MCF 10A (cell line): Measurements from ENCODE around the gene XAF1. TPM values are rescaled to one million over a fixed set of nuclear protein-coding genes. Genes with fewer than 3 reads are reported as not detected.

Source experiments
- BruUV-seq: library from RNA; stranded (reverse); fragments of 400-500 nt; replicated peaks from 2 replicates; lab custom pipeline; 2021; lab: Mats Ljungman, UMichigan
- CTCF ChIA-PET: fragments of 300-600 bp; sonication (Branson Sonifier 250); formaldehyde crosslinking; extraction: SDS; loops from one replicate; lab custom pipeline; 2021; ENCODE audit warnings: antibody characterized with exemption, inconsistent platforms; lab: Yijun Ruan, JAX
- POLR2A ChIA-PET: fragments of 300-600, 350-650 bp; sonication (Branson Sonifier 250); formaldehyde crosslinking; extraction: SDS; loops from one replicate; lab custom pipeline; 2020; ENCODE audit warnings: antibody characterized with exemption, inconsistent platforms; lab: Yijun Ruan, JAX
- DNase-seq: peaks from one replicate; pipeline ENCODE4 v3.0.0-alpha.2; 2018; ENCODE audit not compliant: unreplicated experiment
- H3K27ac Mint-ChIP-seq: one replicate; pipeline ENCODE4 v1.8.0; 2022; ENCODE audit warnings: mild to moderate bottlenecking, low read depth, mixed read lengths; ENCODE audit not compliant: unreplicated experiment
- H3K27me3 Mint-ChIP-seq: one replicate; pipeline ENCODE4 v1.8.0; 2022; ENCODE audit warnings: mixed read lengths; ENCODE audit not compliant: insufficient read depth, unreplicated experiment
- H3K36me3 Mint-ChIP-seq: one replicate; pipeline ENCODE4 v1.8.0; 2022; ENCODE audit warnings: mild to moderate bottlenecking, moderate library complexity, mixed read lengths; ENCODE audit not compliant: insufficient read depth, unreplicated experiment
- H3K4me1 Mint-ChIP-seq: one replicate; pipeline ENCODE4 v1.8.0; 2022; ENCODE audit warnings: mixed read lengths; ENCODE audit not compliant: insufficient read depth, unreplicated experiment
- H3K4me3 Mint-ChIP-seq: one replicate; pipeline ENCODE4 v1.8.0; 2022; ENCODE audit warnings: mild to moderate bottlenecking, moderate library complexity, mixed read lengths; ENCODE audit not compliant: unreplicated experiment
- H3K9me3 Mint-ChIP-seq: one replicate; pipeline ENCODE4 v1.8.0; 2022; ENCODE audit warnings: mixed read lengths; ENCODE audit not compliant: unreplicated experiment
- CTCF ChIP-seq: fragments of 200-600 bp; IDR thresholded peaks from one replicate; pipeline ENCODE4 v1.8.0; 2022; ENCODE audit warnings: antibody characterized with exemption, mild to moderate bottlenecking; ENCODE audit not compliant: unreplicated experiment
- intact Hi-C: fragments of 100-400 bp; cut with micrococcal nuclease; formaldehyde crosslinking; loops from 2 replicates; pipeline ENCODE4 v1.14.1; 2022
- total RNA-seq: library from RNA; stranded (reverse); gene quantifications from 2 replicates; pipeline ENCODE4 v1.2.3, GENCODE V29; 2022

Gene XAF1
- total RNA-seq, 1 experiment from 2014 or later, result not detected

GRCh38 chr17:6748617-6749016 lies 7.2 kb upstream of the XAF1 start:
- ChIA-PET POLR2A (no interaction called here), CTCF (no interaction called here)
- no TSS peak for BruUV-seq
- DNase-seq, result no peak
- Mint-ChIP-seq H3K27me3 (no peaks in the 10 kb centered on the region), H3K4me1 (peaks cover 15% of the 10 kb centered on the region), H3K27ac (no peak overlapping the region), H3K4me3 (no peak overlapping the region), H3K36me3 (no peaks in the 10 kb centered on the region), H3K9me3 (no peaks in the 10 kb centered on the region)
- intact Hi-C loops, result no loop called here
- no peak for TF ChIP-seq CTCF

GRCh38 chr17:6749519-6749918 lies 6.3 kb upstream of the XAF1 start:
- CTCF ChIA-PET, result interaction anchor here (0.5 kb wide), 1 partner anchor 1099 kb away, joined by 3 read pairs; no protein-coding TSS in a partner anchor

GRCh38 chr17:6752068-6752909 lies 3.6 kb upstream of the XAF1 start:
- Mint-ChIP-seq H3K27me3 (no peaks in the 10 kb centered on the region), H3K9me3 (no peaks in the 10 kb centered on the region), H3K27ac (peak overlapping the region; percentile 89), H3K4me3 (no peak overlapping the region), H3K36me3 (no peaks in the 10 kb centered on the region), H3K4me1 (peaks cover 15% of the 10 kb centered on the region)
- BruUV-seq, result TSS peak; percentile 98
- DNase-seq, result peak; percentile 98
- ChIA-PET POLR2A (interaction anchor here (1.2 kb wide), 1 partner anchor 34 kb away, joined by 3 read pairs; no protein-coding TSS in a partner anchor), CTCF (interaction anchor here (0.6 to 1.7 kb wide), 2 partner anchors 18 to 317 kb away, joined by 3 to 5 read pairs; partner anchors contain the start of gene AIPL1)
- no peak for TF ChIP-seq CTCF
- intact Hi-C loops, result no loop called here

More at GRCh38 chr17:6749519-6749918, 6.3 kb upstream of the XAF1 start:
- DNase-seq, result peak; percentile 43
- Mint-ChIP-seq H3K4me3 (no peak overlapping the region), H3K27ac (no peak overlapping the region), H3K4me1 (peaks cover 15% of the 10 kb centered on the region), H3K36me3 (no peaks in the 10 kb centered on the region), H3K27me3 (no peaks in the 10 kb centered on the region), H3K9me3 (no peaks in the 10 kb centered on the region)
- no TSS peak for BruUV-seq
- intact Hi-C loops, result no loop called here
- TF ChIP-seq CTCF, result no peak
- POLR2A ChIA-PET, result interaction anchor here (0.7 kb wide), 1 partner anchor 1063 kb away, joined by 4 read pairs; no protein-coding TSS in a partner anchor

- BruUV-seq, result no TSS peak
- intact Hi-C loops, result no loop called here
- no peaks in the 10 kb centered on the region for H3K27me3 Mint-ChIP-seq
- no peaks in the 10 kb centered on the region for H3K36me3 Mint-ChIP-seq
- CTCF ChIA-PET, result interaction anchor here (0.7 kb wide), 1 partner anchor 32 kb away, joined by 3 read pairs; no protein-coding TSS in a partner anchor
- peak overlapping the region; percentile 89 for H3K27ac Mint-ChIP-seq
- no peak overlapping the region for H3K4me3 Mint-ChIP-seq
- DNase-seq, result peak; percentile 71
- H3K4me1 Mint-ChIP-seq, result peaks cover 15% of the 10 kb centered on the region
- H3K9me3 Mint-ChIP-seq, result no peaks in the 10 kb centered on the region
- TF ChIP-seq CTCF, result no peak
- POLR2A ChIA-PET, result interaction anchor here (0.5 to 0.6 kb wide), 2 partner anchors 55 to 168 kb away, joined by 3 to 4 read pairs; no protein-coding TSS in a partner anchor
Measured at GRCh38 chr17:6753006-6753445, 2.8 kb upstream of the XAF1 start.
